Fibroblast of lung (primary cell): ENCODE measurements around the gene SPHK2. TPM values are rescaled to one million over a fixed set of nuclear protein-coding genes. Genes with fewer than 3 reads are reported as not detected.

Source experiments
- DNase-seq, 2 donors: peaks; one replicate each; pipeline versions ENCODE4 v3.0.0 to v3.0.0-alpha.2; 2010; ENCODE audit warnings: low read depth in 2 of 2
- H2AFZ ChIP-seq: 2 replicates; pipeline ENCODE4 v1.5.1; 2012; ENCODE audit warnings: low read length, control low read depth, inconsistent platforms
- H3K27ac ChIP-seq: 2 replicates; pipeline ENCODE4 v1.5.1; 2011; ENCODE audit warnings: low read length, control low read depth; ENCODE audit not compliant: insufficient read depth
- H3K27me3 ChIP-seq: 2 replicates; pipeline ENCODE4 v1.5.1; 2011; ENCODE audit warnings: mild to moderate bottlenecking, low read length; ENCODE audit not compliant: control insufficient read depth, insufficient read depth
- H3K36me3 ChIP-seq: 2 replicates; pipeline ENCODE4 v1.5.1; 2011; ENCODE audit warnings: low read length; ENCODE audit not compliant: control insufficient read depth, insufficient read depth
- H3K4me1 ChIP-seq: 2 replicates; pipeline ENCODE4 v1.5.1; 2011; ENCODE audit warnings: low read length; ENCODE audit not compliant: control insufficient read depth, insufficient read depth; ENCODE audit errors: extremely low read depth
- H3K4me2 ChIP-seq: 2 replicates; pipeline ENCODE4 v1.5.1; 2011; ENCODE audit warnings: low read length, control low read depth; ENCODE audit not compliant: insufficient read depth; ENCODE audit errors: extremely low read depth
- H3K4me3 ChIP-seq, 4 experiments: fragments of 200-600 bp in 1 of 4; sonication (generic) in 1 of 4; replicated peaks in 1 of 4; 2 replicates each; pipeline ENCODE4 v1.5.1; 2011 to 2016; ENCODE audit warnings: low read length in 4 of 4, low read depth in 3 of 4, mild to moderate bottlenecking in 3 of 4, control low read depth in 2 of 4, inconsistent platforms in 1 of 4, mixed read lengths in 1 of 4; ENCODE audit not compliant: insufficient read depth in 1 of 4; ENCODE audit errors: control extremely low read depth in 1 of 4
- H3K79me2 ChIP-seq: 2 replicates; pipeline ENCODE4 v1.5.1; 2012; ENCODE audit warnings: mild to moderate bottlenecking, low read length, inconsistent platforms; ENCODE audit not compliant: control insufficient read depth, insufficient read depth
- H3K9ac ChIP-seq: 2 replicates; pipeline ENCODE4 v1.5.1; 2011; ENCODE audit warnings: mild to moderate bottlenecking, low read length, control low read depth; ENCODE audit not compliant: insufficient read depth
- H3K9me3 ChIP-seq: 2 replicates; pipeline ENCODE4 v1.5.1; 2012; ENCODE audit warnings: low read depth, low read length; ENCODE audit not compliant: control insufficient read depth, insufficient read depth
- H4K20me1 ChIP-seq: 2 replicates; pipeline ENCODE4 v1.5.1; 2011; ENCODE audit warnings: low read length; ENCODE audit not compliant: control insufficient read depth, insufficient read depth; ENCODE audit errors: extremely low read depth
- CTCF ChIP-seq, 2 donors: IDR thresholded peaks in 1 of 2; conservative IDR thresholded peaks in 1 of 2; 1 replicate in 1 of 2; 2 replicates in 1 of 2; pipeline ENCODE4 v1.5.1; 2011 to 2012; ENCODE audit warnings: low read length in 2 of 2, control low read depth in 1 of 2, inconsistent platforms in 1 of 2, low read depth in 1 of 2, mild to moderate bottlenecking in 1 of 2
- EZH2 ChIP-seq: IDR thresholded peaks from 2 replicates; pipeline ENCODE4 v1.5.1; 2012; ENCODE audit warnings: low read length, control low read depth, mild to moderate bottlenecking; ENCODE audit errors: missing control alignments
- polyA plus RNA-seq, 2 donors: library from polyadenylated mRNA; depleted of rRNA in 1 of 2; stranded (reverse) in 1 of 2; unstranded in 1 of 2; fragments of >200 nt; gene quantifications; 2 replicates each; pipeline ENCODE4 v1.2.1, GENCODE V29; 2011 to 2012; ENCODE audit warnings: missing spikeins in 1 of 2
- total RNA-seq: library from RNA; depleted of rRNA; stranded (reverse); fragments of >200 nt; gene quantifications from 2 replicates; pipeline ENCODE4 v1.2.1, GENCODE V29; 2014

The SPHK2 gene
- total and polyA plus RNA-seq, 2 donors (not counting 1 experiment from before 2014, with no cell fraction given), result 3.4 to 9.6 TPM

- Histone ChIP-seq H3K36me3 (no peaks in the 10 kb centered on the region), H3K79me2 (no peaks in the 10 kb centered on the region), H4K20me1 (no peaks in the 10 kb centered on the region), H2AFZ (no peak within 1 kb of the TSS), H3K4me2 (no peak within 1 kb of the TSS), H3K9ac (no peak within 1 kb of the TSS), H3K4me3 (no peak within 1 kb of the TSS), H3K27me3 (no peaks in the 10 kb centered on the region), H3K27ac (no peak within 1 kb of the TSS), H3K9me3 (no peaks in the 10 kb centered on the region), H3K4me1 (no peaks in the 10 kb centered on the region)
- no peak for DNase-seq
- TF ChIP-seq CTCF (conservative IDR thresholded peaks at IDR 0.05 in 1 of 2, IDR thresholded peaks at IDR 0.05 in 1 of 2; ENCODE audit: low read depth in 1 of 2, low read length in 2 of 2) (no peak), EZH2 (no peak)
Observed at GRCh38 chr19:48672994-48673393, 53.7 kb downstream of the SPHK2 start, which contains the start of gene NTN5. Gene NTN5, minus strand, starts transcription at chr19:48673017. Its CDS starts 2,031 bp downstream, at chr19:48670986.

GRCh38 chr19:48673436-48674100, 54.3 kb downstream of the SPHK2 start:
- TF ChIP-seq CTCF (conservative IDR thresholded peaks at IDR 0.05 in 1 of 2, IDR thresholded peaks at IDR 0.05 in 1 of 2; ENCODE audit: low read depth in 1 of 2, low read length in 2 of 2), result no peak
- no peak for TF ChIP-seq EZH2
- no peak overlapping the region for H3K9ac ChIP-seq
- H3K4me1 ChIP-seq, result no peaks in the 10 kb centered on the region
- DNase-seq, result no peak
- no peak overlapping the region for H3K4me3 ChIP-seq
- no peak overlapping the region for H2AFZ ChIP-seq
- no peaks in the 10 kb centered on the region for H3K36me3 ChIP-seq
- H3K9me3 ChIP-seq, result no peaks in the 10 kb centered on the region
- H3K4me2 ChIP-seq, result no peak overlapping the region
- H4K20me1 ChIP-seq, result no peaks in the 10 kb centered on the region
- H3K27ac ChIP-seq, result no peak overlapping the region
- no peaks in the 10 kb centered on the region for H3K79me2 ChIP-seq
- H3K27me3 ChIP-seq, result no peaks in the 10 kb centered on the region

- Histone ChIP-seq H2AFZ (no peak overlapping the region), H3K27me3 (no peaks in the 10 kb centered on the region), H3K36me3 (no peaks in the 10 kb centered on the region), H3K79me2 (no peaks in the 10 kb centered on the region), H3K27ac (no peak overlapping the region), H4K20me1 (no peaks in the 10 kb centered on the region), H3K9ac (no peak overlapping the region), H3K4me1 (no peaks in the 10 kb centered on the region), H3K4me2 (no peak overlapping the region), H3K9me3 (no peaks in the 10 kb centered on the region), H3K4me3 (no peak overlapping the region)
- DNase-seq, result no peak
- TF ChIP-seq CTCF (conservative IDR thresholded peaks at IDR 0.05 in 1 of 2, IDR thresholded peaks at IDR 0.05 in 1 of 2; ENCODE audit: low read depth in 1 of 2, low read length in 2 of 2), result no peak
- no peak for TF ChIP-seq EZH2
Observed at GRCh38 chr19:48674216-48674809, 55.0 kb downstream of the SPHK2 start.
